Mesenchymal stem cell (in vitro differentiated cells and primary cell): Measurements from ENCODE around the gene PLA1A. TPM values are rescaled to one million over a fixed set of nuclear protein-coding genes. Genes with fewer than 3 reads are reported as not detected.
A peak's percentile ranks its signal among the peaks of the same experiment; 100 is the strongest.

Source experiments
- DNase-seq: peaks from one replicate; pipeline ENCODE4 v3.0.0-alpha.2; 2013
- H2AFZ ChIP-seq: one replicate; pipeline ENCODE4 v1.6.1; 2013; ENCODE audit warnings: low read depth, mild to moderate bottlenecking, control low read depth, inconsistent platforms, low read length, moderate library complexity
- H2AK5ac ChIP-seq: 2 replicates; pipeline ENCODE4 v1.6.1; 2013; ENCODE audit warnings: low read length, moderate library complexity, mild to moderate bottlenecking, inconsistent platforms; ENCODE audit not compliant: severe bottlenecking
- H2BK120ac ChIP-seq: one replicate; pipeline ENCODE4 v1.6.1; 2013; ENCODE audit warnings: low read depth, mild to moderate bottlenecking, inconsistent platforms, low read length, moderate library complexity
- H2BK12ac ChIP-seq, 2 experiments: one replicate each; pipeline ENCODE4 v1.6.1; 2013; ENCODE audit warnings: inconsistent platforms in 2 of 2, low read length in 2 of 2, mild to moderate bottlenecking in 2 of 2, moderate library complexity in 2 of 2, control low read depth in 1 of 2
- H2BK15ac ChIP-seq: one replicate; pipeline ENCODE4 v1.6.1; 2013; ENCODE audit warnings: mild to moderate bottlenecking, low read depth, inconsistent platforms; ENCODE audit not compliant: poor library complexity, severe bottlenecking
- H2BK5ac ChIP-seq: 2 replicates; pipeline ENCODE4 v1.6.1; 2013; ENCODE audit warnings: low read depth, mild to moderate bottlenecking, low read length, control low read depth, inconsistent platforms; ENCODE audit not compliant: poor library complexity, severe bottlenecking
- H3K14ac ChIP-seq, 2 experiments: one replicate each; pipeline ENCODE4 v1.6.1; 2013; ENCODE audit warnings: inconsistent platforms in 2 of 2, low read length in 2 of 2, control low read depth in 1 of 2, mild to moderate bottlenecking in 1 of 2, moderate library complexity in 1 of 2
- H3K18ac ChIP-seq, 2 experiments: one replicate each; pipeline ENCODE4 v1.6.1; 2013; ENCODE audit warnings: inconsistent platforms in 2 of 2, low read length in 2 of 2, control low read depth in 1 of 2, low read depth in 1 of 2, mild to moderate bottlenecking in 1 of 2
- H3K23ac ChIP-seq, 2 experiments: one replicate each; pipeline ENCODE4 v1.6.1; 2013; ENCODE audit warnings: inconsistent platforms in 2 of 2, low read length in 2 of 2, mild to moderate bottlenecking in 2 of 2, moderate library complexity in 2 of 2, control low read depth in 1 of 2
- H3K27ac ChIP-seq: 2 replicates; pipeline ENCODE4 v1.5.1; 2013; ENCODE audit warnings: mild to moderate bottlenecking, moderate library complexity, low read length, control low read depth, inconsistent platforms; ENCODE audit not compliant: poor library complexity, severe bottlenecking
- H3K27me3 ChIP-seq, 2 experiments: 2 replicates each; pipeline versions ENCODE4 v1.6.1 to v1.7.0; 2013; ENCODE audit warnings: low read length in 2 of 2, mild to moderate bottlenecking in 2 of 2, moderate library complexity in 2 of 2, control low read depth in 1 of 2, inconsistent platforms in 1 of 2; ENCODE audit not compliant: control insufficient read depth in 1 of 2, insufficient read depth in 1 of 2
- H3K36me3 ChIP-seq, 2 experiments: 2 replicates each; pipeline versions ENCODE4 v1.6.1 to v1.7.0; 2013; ENCODE audit warnings: low read length in 2 of 2, control low read depth in 1 of 2, inconsistent platforms in 1 of 2, low read depth in 1 of 2, mild to moderate bottlenecking in 1 of 2; ENCODE audit not compliant: insufficient read depth in 2 of 2, control insufficient read depth in 1 of 2
- H3K4ac ChIP-seq, 2 experiments: one replicate each; pipeline ENCODE4 v1.6.1; 2013; ENCODE audit warnings: inconsistent platforms in 2 of 2, low read length in 2 of 2, mild to moderate bottlenecking in 2 of 2, moderate library complexity in 2 of 2, control low read depth in 1 of 2, low read depth in 1 of 2
- H3K4me1 ChIP-seq: 2 replicates; pipeline ENCODE4 v1.6.1; 2013; ENCODE audit warnings: low read depth, low read length, control low read depth; ENCODE audit not compliant: control insufficient read depth, insufficient read depth
- H3K4me2 ChIP-seq: 2 replicates; pipeline ENCODE4 v1.6.1; 2013; ENCODE audit warnings: low read length, mild to moderate bottlenecking, inconsistent platforms; ENCODE audit not compliant: poor library complexity, severe bottlenecking
- H3K4me3 ChIP-seq, 2 experiments: 2 replicates each; pipeline versions ENCODE4 v1.5.1 to v1.7.0; 2013; ENCODE audit warnings: low read length in 2 of 2, mild to moderate bottlenecking in 2 of 2, control low read depth in 1 of 2, low read depth in 1 of 2; ENCODE audit not compliant: insufficient read depth in 1 of 2
- H3K79me1 ChIP-seq: replicated peaks from 2 replicates; pipeline ENCODE4 v1.6.1; 2013; ENCODE audit warnings: mild to moderate bottlenecking, control low read depth, low read length, inconsistent platforms; ENCODE audit not compliant: poor library complexity, severe bottlenecking
- H3K9ac ChIP-seq: 2 replicates; pipeline ENCODE4 v1.7.0; 2013; ENCODE audit warnings: mild to moderate bottlenecking, low read length, moderate library complexity
- H3K9me3 ChIP-seq: 2 replicates; pipeline ENCODE4 v1.7.0; 2013; ENCODE audit warnings: mild to moderate bottlenecking, low read length; ENCODE audit not compliant: control insufficient read depth
- H4K8ac ChIP-seq: one replicate; pipeline ENCODE4 v1.6.1; 2013; ENCODE audit warnings: inconsistent platforms, mild to moderate bottlenecking, low read length, moderate library complexity
- H4K91ac ChIP-seq: one replicate; pipeline ENCODE4 v1.6.1; 2013; ENCODE audit warnings: mild to moderate bottlenecking, low read length, inconsistent platforms
- WGBS: methylation state at CpG from one replicate; pipeline ENCODE4 v1.1.7; 2013; ENCODE audit warnings: mixed read lengths; 5-methylcytosine and 5-hydroxymethylcytosine counted together
- polyA plus RNA-seq, 2 experiments: library from polyadenylated mRNA; stranded (reverse); fragments of 200-250 nt; gene quantifications; one replicate each; pipeline ENCODE4 v1.2.3, GENCODE V29; 2013

Gene PLA1A
- polyA plus RNA-seq (2013, experiment 1 of 2), result 0.10 TPM
- 0.12 TPM for polyA plus RNA-seq (2013, experiment 2 of 2)

DNA sequence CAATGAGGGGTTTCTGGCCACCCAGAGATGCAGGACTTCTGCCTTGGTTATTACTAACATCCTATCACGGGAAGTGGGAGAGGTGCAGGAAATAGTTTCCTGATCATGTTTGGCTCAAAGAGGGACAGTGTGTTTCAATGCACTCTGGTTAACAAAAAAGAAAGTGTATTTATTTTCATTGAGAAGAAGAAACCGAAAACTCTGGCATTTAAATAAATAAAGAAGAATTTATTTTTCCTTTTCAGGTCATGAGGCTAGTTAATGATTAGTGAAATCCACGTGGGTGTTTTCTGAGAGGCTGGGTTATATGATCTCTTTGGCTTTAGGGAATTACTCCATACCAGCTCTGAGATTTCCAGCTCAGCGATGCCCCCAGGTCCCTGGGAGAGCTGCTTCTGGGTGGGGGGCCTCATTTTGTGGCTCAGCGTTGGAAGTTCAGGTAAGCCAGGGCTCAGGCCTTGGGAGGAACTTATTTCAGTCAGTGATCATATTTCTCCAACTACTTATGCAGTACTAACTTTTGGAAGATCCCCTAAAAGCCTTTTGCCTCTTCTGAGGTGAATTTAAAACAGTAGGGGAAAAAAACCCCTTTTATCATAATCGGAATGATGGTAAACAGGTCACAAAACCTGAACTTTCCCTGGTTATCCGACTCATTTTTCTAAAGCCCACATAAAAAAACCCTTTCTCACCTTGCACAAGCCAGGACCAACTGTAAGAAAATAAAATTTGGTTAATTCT is at the start of gene PLA1A:
Gene PLA1A, plus strand, starts transcription at position 338 of the 741 bp plus-strand sequence. Its CDS starts 29 bp downstream, at position 367.
- Histone ChIP-seq H2BK5ac (peak within 1 kb of the TSS; percentile 93), H4K91ac (no peak within 1 kb of the TSS), H2BK12ac (peak within 1 kb of the TSS in 1 of 2 experiments; percentile 11), H3K4me2 (peak within 1 kb of the TSS; percentile 57), H3K36me3 (no peaks in the 10 kb centered on the region), H2BK15ac (no peak within 1 kb of the TSS), H3K4ac (no peak within 1 kb of the TSS), H3K79me1 (peaks cover 2% of the 10 kb centered on the region), H3K14ac (no peak within 1 kb of the TSS), H2AFZ (no peak within 1 kb of the TSS), H3K18ac (peak within 1 kb of the TSS in 1 of 2 experiments; percentile 35), H3K4me1 (peaks cover 21% of the 10 kb centered on the region), H3K4me3 (no peak within 1 kb of the TSS), H3K27ac (peak within 1 kb of the TSS; percentile 89), H3K9ac (peak within 1 kb of the TSS; percentile 10), H2BK120ac (no peak within 1 kb of the TSS), H3K23ac (no peak within 1 kb of the TSS), H2AK5ac (peak within 1 kb of the TSS; percentile 50), H3K27me3 (no peaks in the 10 kb centered on the region), H4K8ac (no peak within 1 kb of the TSS), H3K9me3 (no peaks in the 10 kb centered on the region)
- no peak for DNase-seq
- WGBS, result 73% methylated on average over 4 of the region's 7 CpGs

- Histone ChIP-seq H3K14ac (no peak overlapping the region), H2AFZ (no peak overlapping the region), H3K9me3 (no peaks in the 10 kb centered on the region), H3K4me2 (no peak overlapping the region), H2BK15ac (no peak overlapping the region), H3K23ac (no peak overlapping the region), H3K9ac (no peak overlapping the region), H3K27ac (no peak overlapping the region), H4K8ac (no peak overlapping the region), H3K4ac (no peak overlapping the region), H2BK12ac (no peak overlapping the region), H2BK5ac (no peak overlapping the region), H3K4me1 (no peaks in the 10 kb centered on the region), H3K27me3 (no peaks in the 10 kb centered on the region), H3K18ac (no peak overlapping the region), H4K91ac (no peak overlapping the region), H2AK5ac (no peak overlapping the region), H3K79me1 (no peaks in the 10 kb centered on the region), H3K36me3 (no peaks in the 10 kb centered on the region), H2BK120ac (no peak overlapping the region), H3K4me3 (no peak overlapping the region)
- 76% methylated on average over 3 of the region's 3 CpGs for WGBS
- DNase-seq, result no peak
Observed at GRCh38 chr3:119548341-119548740, 49.3 kb upstream of the PLA1A start.

- Histone ChIP-seq H3K36me3 (no peaks in the 10 kb centered on the region), H3K4me3 (no peak overlapping the region), H4K91ac (no peak overlapping the region), H2AK5ac (no peak overlapping the region), H2BK12ac (no peak overlapping the region), H2BK5ac (no peak overlapping the region), H3K27ac (no peak overlapping the region), H3K9ac (no peak overlapping the region), H3K79me1 (no peaks in the 10 kb centered on the region), H3K4me1 (no peaks in the 10 kb centered on the region), H3K23ac (no peak overlapping the region), H4K8ac (no peak overlapping the region), H2AFZ (no peak overlapping the region), H2BK120ac (no peak overlapping the region), H3K4me2 (no peak overlapping the region), H2BK15ac (no peak overlapping the region), H3K14ac (no peak overlapping the region), H3K9me3 (no peaks in the 10 kb centered on the region), H3K27me3 (no peaks in the 10 kb centered on the region), H3K18ac (no peak overlapping the region), H3K4ac (no peak overlapping the region)
- 92% methylated on average over 8 of the region's 9 CpGs for WGBS
- no peak for DNase-seq
Observed at GRCh38 chr3:119550192-119550910, 47.3 kb upstream of the PLA1A start.

- Histone ChIP-seq H4K91ac (no peak overlapping the region), H2AK5ac (no peak overlapping the region), H3K9me3 (no peaks in the 10 kb centered on the region), H3K36me3 (no peaks in the 10 kb centered on the region), H4K8ac (no peak overlapping the region), H3K14ac (peak overlapping the region in 1 of 2 experiments; percentile 63), H2BK5ac (no peak overlapping the region), H3K79me1 (no peaks in the 10 kb centered on the region), H3K18ac (no peak overlapping the region), H3K4me1 (no peaks in the 10 kb centered on the region), H2BK120ac (no peak overlapping the region), H2BK12ac (no peak overlapping the region), H3K9ac (no peak overlapping the region), H3K23ac (no peak overlapping the region), H2AFZ (no peak overlapping the region), H3K27ac (no peak overlapping the region), H2BK15ac (no peak overlapping the region), H3K4me2 (no peak overlapping the region), H3K4me3 (no peak overlapping the region), H3K4ac (no peak overlapping the region), H3K27me3 (no peaks in the 10 kb centered on the region)
- no peak for DNase-seq
- WGBS, result 80% methylated on average over 5 of the region's 5 CpGs
Observed at GRCh38 chr3:119551598-119551997, 46.1 kb upstream of the PLA1A start.
